SK-N-SH (cell line): ENCODE data around the gene PEX14.

Experiments used
- EP300 ChIP-seq, 2 experiments: IDR thresholded peaks; 2 replicates each; pipeline versions ENCODE4 v1.4.0 to v1.6.1; 2012; ENCODE audit warnings: borderline replicate concordance in 1 of 2, low read depth in 1 of 2, low read length in 1 of 2
- RXRA ChIP-seq: IDR thresholded peaks from 2 replicates; pipeline ENCODE4 v1.4.0; 2012; ENCODE audit warnings: low read depth, mild to moderate bottlenecking, borderline replicate concordance
- TAF1 ChIP-seq: IDR thresholded peaks from 2 replicates; pipeline ENCODE4 v1.6.1; 2012; ENCODE audit warnings: low read depth, mild to moderate bottlenecking, low read length, moderate library complexity, borderline replicate concordance
- TCF12 ChIP-seq: IDR thresholded peaks from 2 replicates; pipeline ENCODE4 v1.4.0; 2012
- YY1 ChIP-seq: IDR thresholded peaks from 2 replicates; pipeline ENCODE4 v1.4.0; 2012; ENCODE audit warnings: low read depth, mild to moderate bottlenecking
- TF ChIP-seq, protein P1 (sequence below): fragments of 200-600 bp; sonication (generic); IDR thresholded peaks from 2 replicates; pipeline ENCODE4 v1.6.1; 2017; ENCODE audit warnings: antibody characterized with exemption, mild to moderate bottlenecking, moderate library complexity
- TF ChIP-seq, protein P2 (sequence below): IDR thresholded peaks from 2 replicates; pipeline ENCODE4; 2012

DNA sequence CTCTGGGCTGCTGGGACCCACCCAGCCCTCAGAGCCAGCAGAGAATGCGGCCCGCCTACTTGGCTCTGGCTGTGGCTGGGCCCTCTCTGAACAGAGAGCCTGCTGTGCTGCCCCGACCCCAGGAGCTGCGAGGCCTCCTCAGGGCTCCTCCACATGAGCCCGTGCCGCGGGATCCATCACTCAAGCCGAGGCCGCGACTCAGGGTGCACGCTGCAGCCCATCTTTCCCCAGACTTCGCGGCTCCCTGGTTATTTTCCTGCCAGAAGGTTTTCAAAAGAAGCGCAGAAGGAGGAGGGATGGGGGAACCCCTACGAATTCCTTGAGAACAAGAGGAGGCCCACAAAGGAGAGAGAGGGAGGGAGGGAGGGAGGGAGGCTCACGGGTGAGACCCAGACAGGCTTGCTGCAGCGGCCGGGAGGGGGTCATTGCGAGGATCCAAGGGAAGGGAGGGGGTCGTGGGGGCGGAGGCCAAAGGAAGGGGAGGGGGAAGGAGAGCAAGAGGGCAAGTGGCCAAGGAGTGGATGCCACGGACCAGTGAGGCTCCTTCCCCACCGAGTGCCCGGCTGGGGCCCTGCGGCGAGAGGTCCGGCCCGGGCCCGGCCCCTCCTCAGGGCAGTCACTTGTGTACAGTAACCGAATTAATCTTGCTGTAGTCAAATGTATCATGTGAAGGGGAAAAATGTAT lies 174.9 kb downstream of the PEX14 start:
- TF ChIP-seq EP300 (IDR thresholded peaks at IDR 0.05; ENCODE audit: borderline replicate concordance in 1 of 2, low read depth in 1 of 2, low read length in 1 of 2) (no peak), TCF12 (no peak), TAF1 (no peak), RXRA (no peak), YY1 (no peak)
- TF ChIP-seq, protein P1, sequence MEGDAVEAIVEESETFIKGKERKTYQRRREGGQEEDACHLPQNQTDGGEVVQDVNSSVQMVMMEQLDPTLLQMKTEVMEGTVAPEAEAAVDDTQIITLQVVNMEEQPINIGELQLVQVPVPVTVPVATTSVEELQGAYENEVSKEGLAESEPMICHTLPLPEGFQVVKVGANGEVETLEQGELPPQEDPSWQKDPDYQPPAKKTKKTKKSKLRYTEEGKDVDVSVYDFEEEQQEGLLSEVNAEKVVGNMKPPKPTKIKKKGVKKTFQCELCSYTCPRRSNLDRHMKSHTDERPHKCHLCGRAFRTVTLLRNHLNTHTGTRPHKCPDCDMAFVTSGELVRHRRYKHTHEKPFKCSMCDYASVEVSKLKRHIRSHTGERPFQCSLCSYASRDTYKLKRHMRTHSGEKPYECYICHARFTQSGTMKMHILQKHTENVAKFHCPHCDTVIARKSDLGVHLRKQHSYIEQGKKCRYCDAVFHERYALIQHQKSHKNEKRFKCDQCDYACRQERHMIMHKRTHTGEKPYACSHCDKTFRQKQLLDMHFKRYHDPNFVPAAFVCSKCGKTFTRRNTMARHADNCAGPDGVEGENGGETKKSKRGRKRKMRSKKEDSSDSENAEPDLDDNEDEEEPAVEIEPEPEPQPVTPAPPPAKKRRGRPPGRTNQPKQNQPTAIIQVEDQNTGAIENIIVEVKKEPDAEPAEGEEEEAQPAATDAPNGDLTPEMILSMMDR = no peak
- TF ChIP-seq, protein P2, sequence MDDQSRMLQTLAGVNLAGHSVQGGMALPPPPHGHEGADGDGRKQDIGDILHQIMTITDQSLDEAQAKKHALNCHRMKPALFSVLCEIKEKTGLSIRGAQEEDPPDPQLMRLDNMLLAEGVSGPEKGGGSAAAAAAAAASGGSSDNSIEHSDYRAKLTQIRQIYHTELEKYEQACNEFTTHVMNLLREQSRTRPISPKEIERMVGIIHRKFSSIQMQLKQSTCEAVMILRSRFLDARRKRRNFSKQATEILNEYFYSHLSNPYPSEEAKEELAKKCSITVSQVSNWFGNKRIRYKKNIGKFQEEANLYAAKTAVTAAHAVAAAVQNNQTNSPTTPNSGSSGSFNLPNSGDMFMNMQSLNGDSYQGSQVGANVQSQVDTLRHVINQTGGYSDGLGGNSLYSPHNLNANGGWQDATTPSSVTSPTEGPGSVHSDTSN = no peak
